Measurements from ENCODE around the gene UBE2Q2. TPM values are rescaled to one million over a fixed set of nuclear protein-coding genes. Genes with fewer than 3 reads are reported as not detected.

The UBE2Q2 gene
- total and polyA plus RNA-seq, 4 donors, result 38.2 to 86.4 (median 41.0) TPM

- WGBS, 2 donors, result 94 to 95% methylated on average over 4 of the region's 4 CpGs
- Histone ChIP-seq H3K4me1 (ENCODE audit: control insufficient read depth in 1 of 2, insufficient read depth in 2 of 2, low read length in 2 of 2) (no peaks in the 10 kb centered on the region), H3K4me3 (ENCODE audit: low read length in 2 of 2) (no peak overlapping the region), H3K9me3 (ENCODE audit: control insufficient read depth, low read length) (no peaks in the 10 kb centered on the region), H3K27me3 (ENCODE audit: control insufficient read depth in 1 of 2, insufficient read depth in 2 of 2, low read length in 1 of 2) (no peaks in the 10 kb centered on the region), H3K36me3 (ENCODE audit: control insufficient read depth in 1 of 2, insufficient read depth in 2 of 2, low read length in 1 of 2) (peaks cover 0 to 3% of the 10 kb centered on the region in 2 donors), H3K27ac (ENCODE audit: low read depth in 1 of 2, low read length in 2 of 2) (no peak overlapping the region)
- no peak for DNase-seq
- intact Hi-C loops (cut with DNase I), result no loop called here
- no peak for ATAC-seq (ENCODE audit: low FRiP score)
Observed at GRCh38 chr15:75923756-75924155, 80.5 kb downstream of the UBE2Q2 start.

GRCh38 chr15:75924576-75924975 is 81.3 kb downstream of the UBE2Q2 start:
- no peaks in the 10 kb centered on the region for H3K4me1 ChIP-seq (ENCODE audit: control insufficient read depth in 1 of 2, insufficient read depth in 2 of 2, low read length in 2 of 2)
- DNase-seq (no peak), ATAC-seq (ENCODE audit: low FRiP score) (no peak)
- intact Hi-C loops (cut with DNase I), result no loop called here
- no peak overlapping the region for H3K27ac ChIP-seq (ENCODE audit: low read depth in 1 of 2, low read length in 2 of 2)
- H3K27me3 ChIP-seq (ENCODE audit: control insufficient read depth in 1 of 2, insufficient read depth in 2 of 2, low read length in 1 of 2), result no peaks in the 10 kb centered on the region
- 83 to 95% methylated on average over 1 of the region's 1 CpG for WGBS, 2 donors
- H3K36me3 ChIP-seq (ENCODE audit: control insufficient read depth in 1 of 2, insufficient read depth in 2 of 2, low read length in 1 of 2), result peaks cover 0 to 3% of the 10 kb centered on the region in 2 donors
- H3K9me3 ChIP-seq (ENCODE audit: control insufficient read depth, low read length), result no peaks in the 10 kb centered on the region
- H3K4me3 ChIP-seq (ENCODE audit: low read length in 2 of 2), result no peak overlapping the region

- no peaks in the 10 kb centered on the region for H3K36me3 ChIP-seq (ENCODE audit: control insufficient read depth in 1 of 2, insufficient read depth in 2 of 2, low read length in 1 of 2)
- ATAC-seq (ENCODE audit: low FRiP score) (no peak), DNase-seq (no peak)
- H3K4me3 ChIP-seq (ENCODE audit: low read length in 2 of 2), result no peak overlapping the region
- H3K4me1 ChIP-seq (ENCODE audit: control insufficient read depth in 1 of 2, insufficient read depth in 2 of 2, low read length in 2 of 2), result no peaks in the 10 kb centered on the region
- intact Hi-C loops (cut with DNase I), result no loop called here
- no peaks in the 10 kb centered on the region for H3K9me3 ChIP-seq (ENCODE audit: control insufficient read depth, low read length)
- no peak overlapping the region for H3K27ac ChIP-seq (ENCODE audit: low read depth in 1 of 2, low read length in 2 of 2)
- 83 to 89% methylated on average over 2 of the region's 2 CpGs for WGBS, 2 donors
- no peaks in the 10 kb centered on the region for H3K27me3 ChIP-seq (ENCODE audit: control insufficient read depth in 1 of 2, insufficient read depth in 2 of 2, low read length in 1 of 2)
Observed at GRCh38 chr15:75925440-75925839, 82.2 kb downstream of the UBE2Q2 start.

GRCh38 chr15:75926931-75927330 is 83.7 kb downstream of the UBE2Q2 start:
- DNase-seq (no peak), ATAC-seq (ENCODE audit: low FRiP score) (no peak)
- Histone ChIP-seq H3K4me1 (ENCODE audit: control insufficient read depth in 1 of 2, insufficient read depth in 2 of 2, low read length in 2 of 2) (no peaks in the 10 kb centered on the region), H3K36me3 (ENCODE audit: control insufficient read depth in 1 of 2, insufficient read depth in 2 of 2, low read length in 1 of 2) (no peaks in the 10 kb centered on the region), H3K4me3 (ENCODE audit: low read length in 2 of 2) (no peak overlapping the region), H3K9me3 (ENCODE audit: control insufficient read depth, low read length) (no peaks in the 10 kb centered on the region), H3K27ac (ENCODE audit: low read depth in 1 of 2, low read length in 2 of 2) (no peak overlapping the region), H3K27me3 (ENCODE audit: control insufficient read depth in 1 of 2, insufficient read depth in 2 of 2, low read length in 1 of 2) (no peaks in the 10 kb centered on the region)
- intact Hi-C loops (cut with DNase I), result no loop called here
- 89% methylated on average over 3 of the region's 3 CpGs for WGBS, 2 donors

- WGBS, 2 donors, result 67 to 79% methylated on average over 4 of the region's 4 CpGs
Observed at GRCh38 chr15:75927601-75928000, 84.4 kb downstream of the UBE2Q2 start.

GRCh38 chr15:75928680-75929608 is 85.7 kb downstream of the UBE2Q2 start:
- intact Hi-C loops (cut with DNase I), result no loop called here
- 68 to 76% methylated on average over 9 of the region's 9 CpGs for WGBS, 2 donors
- DNase-seq (no peak), ATAC-seq (ENCODE audit: low FRiP score) (no peak)
- Histone ChIP-seq H3K4me3 (ENCODE audit: low read length in 2 of 2) (no peak overlapping the region), H3K27ac (ENCODE audit: low read depth in 1 of 2, low read length in 2 of 2) (no peak overlapping the region), H3K9me3 (ENCODE audit: control insufficient read depth, low read length) (no peaks in the 10 kb centered on the region), H3K4me1 (ENCODE audit: control insufficient read depth in 1 of 2, insufficient read depth in 2 of 2, low read length in 2 of 2) (no peaks in the 10 kb centered on the region), H3K36me3 (ENCODE audit: control insufficient read depth in 1 of 2, insufficient read depth in 2 of 2, low read length in 1 of 2) (peaks cover 0 to 2% of the 10 kb centered on the region in 2 donors), H3K27me3 (ENCODE audit: control insufficient read depth in 1 of 2, insufficient read depth in 2 of 2, low read length in 1 of 2) (no peaks in the 10 kb centered on the region)

More at GRCh38 chr15:75927601-75928000, 84.4 kb downstream of the UBE2Q2 start:
- DNase-seq (no peak), ATAC-seq (ENCODE audit: low FRiP score) (no peak)
- intact Hi-C loops (cut with DNase I), result no loop called here
- no peaks in the 10 kb centered on the region for H3K9me3 ChIP-seq (ENCODE audit: control insufficient read depth, low read length)
- peaks cover 0 to under 1% of the 10 kb centered on the region in 2 donors for H3K36me3 ChIP-seq (ENCODE audit: control insufficient read depth in 1 of 2, insufficient read depth in 2 of 2, low read length in 1 of 2)
- H3K27me3 ChIP-seq (ENCODE audit: control insufficient read depth in 1 of 2, insufficient read depth in 2 of 2, low read length in 1 of 2), result no peaks in the 10 kb centered on the region
- H3K27ac ChIP-seq (ENCODE audit: low read depth in 1 of 2, low read length in 2 of 2), result no peak overlapping the region
- no peak overlapping the region for H3K4me3 ChIP-seq (ENCODE audit: low read length in 2 of 2)
- H3K4me1 ChIP-seq (ENCODE audit: control insufficient read depth in 1 of 2, insufficient read depth in 2 of 2, low read length in 2 of 2), result no peaks in the 10 kb centered on the region

GRCh38 chr15:75929799-75930565 is 86.7 kb downstream of the UBE2Q2 start:
- Histone ChIP-seq H3K4me1 (ENCODE audit: control insufficient read depth in 1 of 2, insufficient read depth in 2 of 2, low read length in 2 of 2) (no peaks in the 10 kb centered on the region), H3K27me3 (ENCODE audit: control insufficient read depth in 1 of 2, insufficient read depth in 2 of 2, low read length in 1 of 2) (no peaks in the 10 kb centered on the region), H3K9me3 (ENCODE audit: control insufficient read depth, low read length) (no peaks in the 10 kb centered on the region), H3K4me3 (ENCODE audit: low read length in 2 of 2) (no peak overlapping the region), H3K36me3 (ENCODE audit: control insufficient read depth in 1 of 2, insufficient read depth in 2 of 2, low read length in 1 of 2) (peaks cover 0 to 5% of the 10 kb centered on the region in 2 donors), H3K27ac (ENCODE audit: low read depth in 1 of 2, low read length in 2 of 2) (no peak overlapping the region)
- 54 to 56% methylated on average over 5 of the region's 5 CpGs for WGBS, 2 donors
- no peak for DNase-seq
- no peak for ATAC-seq (ENCODE audit: low FRiP score)
- intact Hi-C loops (cut with DNase I), result no loop called here

GRCh38 chr15:75930866-75931265 is 87.6 kb downstream of the UBE2Q2 start:
- H3K27me3 ChIP-seq (ENCODE audit: control insufficient read depth in 1 of 2, insufficient read depth in 2 of 2, low read length in 1 of 2), result no peaks in the 10 kb centered on the region
- H3K4me3 ChIP-seq (ENCODE audit: low read length in 2 of 2), result no peak overlapping the region
- H3K9me3 ChIP-seq (ENCODE audit: control insufficient read depth, low read length), result no peaks in the 10 kb centered on the region
- ATAC-seq (ENCODE audit: low FRiP score) (no peak), DNase-seq (no peak)
- H3K4me1 ChIP-seq (ENCODE audit: control insufficient read depth in 1 of 2, insufficient read depth in 2 of 2, low read length in 2 of 2), result no peaks in the 10 kb centered on the region
- intact Hi-C loops (cut with DNase I), result no loop called here
- peaks cover 0 to 5% of the 10 kb centered on the region in 2 donors for H3K36me3 ChIP-seq (ENCODE audit: control insufficient read depth in 1 of 2, insufficient read depth in 2 of 2, low read length in 1 of 2)
- no peak overlapping the region for H3K27ac ChIP-seq (ENCODE audit: low read depth in 1 of 2, low read length in 2 of 2)
- 89 to 96% methylated on average over 2 of the region's 2 CpGs for WGBS, 2 donors

Data from aorta (tissue), 5 donors.